Colonic mucosa (tissue), 4 donors: Measurements from ENCODE around the gene ZNFX1. TPM values are rescaled to one million over a fixed set of nuclear protein-coding genes. Genes with fewer than 3 reads are reported as not detected.
A peak's percentile ranks its signal among the peaks of the same experiment; 100 is the strongest.

Source experiments
- DNase-seq: peaks from one replicate; pipeline ENCODE4 v3.0.0-alpha.2; 2020
- H3K27ac ChIP-seq: fragments of 200-600 bp; one replicate; pipeline ENCODE4 v1.8.0; 2021
- H3K27me3 ChIP-seq: fragments of 200-600 bp; one replicate; pipeline ENCODE4 v1.8.0; 2021
- H3K36me3 ChIP-seq: fragments of 200-600 bp; one replicate; pipeline ENCODE4 v1.8.0; 2021
- H3K4me1 ChIP-seq: fragments of 200-600 bp; one replicate; pipeline ENCODE4 v1.8.0; 2021; ENCODE audit warnings: mild to moderate bottlenecking
- H3K4me3 ChIP-seq: fragments of 200-600 bp; one replicate; pipeline ENCODE4 v1.8.0; 2021
- H3K9ac ChIP-seq, 2 donors: one replicate each; pipeline ENCODE4 v1.7.0; 2013; ENCODE audit warnings: control low read depth in 2 of 2, low read depth in 2 of 2, low read length in 2 of 2
- H3K9me3 ChIP-seq: fragments of 200-600 bp; one replicate; pipeline ENCODE4 v1.8.0; 2021
- CTCF ChIP-seq: fragments of 200-600 bp; IDR thresholded peaks from one replicate; pipeline ENCODE4 v1.8.0; 2022; ENCODE audit warnings: antibody characterized with exemption, mild to moderate bottlenecking
- intact Hi-C: fragments of 100-400 bp; cut with DNase I; formaldehyde crosslinking; loops from one replicate; pipeline ENCODE4 v1.14.1; 2022
- total RNA-seq, 2 donors: library from RNA; stranded (reverse); fragmentation: NEBNext Ultra II Directional in 1 of 2; extraction: Animal tissue kit (Norgen Biotek cat#: 25700) in 1 of 2; gene quantifications; one replicate each; pipeline ENCODE4 v1.2.1, GENCODE V29; 2021
- donor health status: healthy.
- donor health status: DM: no; HTN: no; CAD: no.
- donor health status: DM: no; HTN: no; CAD: no.

Gene ZNFX1
- total RNA-seq: 10 to 100 TPM; 22.7 to 26.7 TPM

DNA sequence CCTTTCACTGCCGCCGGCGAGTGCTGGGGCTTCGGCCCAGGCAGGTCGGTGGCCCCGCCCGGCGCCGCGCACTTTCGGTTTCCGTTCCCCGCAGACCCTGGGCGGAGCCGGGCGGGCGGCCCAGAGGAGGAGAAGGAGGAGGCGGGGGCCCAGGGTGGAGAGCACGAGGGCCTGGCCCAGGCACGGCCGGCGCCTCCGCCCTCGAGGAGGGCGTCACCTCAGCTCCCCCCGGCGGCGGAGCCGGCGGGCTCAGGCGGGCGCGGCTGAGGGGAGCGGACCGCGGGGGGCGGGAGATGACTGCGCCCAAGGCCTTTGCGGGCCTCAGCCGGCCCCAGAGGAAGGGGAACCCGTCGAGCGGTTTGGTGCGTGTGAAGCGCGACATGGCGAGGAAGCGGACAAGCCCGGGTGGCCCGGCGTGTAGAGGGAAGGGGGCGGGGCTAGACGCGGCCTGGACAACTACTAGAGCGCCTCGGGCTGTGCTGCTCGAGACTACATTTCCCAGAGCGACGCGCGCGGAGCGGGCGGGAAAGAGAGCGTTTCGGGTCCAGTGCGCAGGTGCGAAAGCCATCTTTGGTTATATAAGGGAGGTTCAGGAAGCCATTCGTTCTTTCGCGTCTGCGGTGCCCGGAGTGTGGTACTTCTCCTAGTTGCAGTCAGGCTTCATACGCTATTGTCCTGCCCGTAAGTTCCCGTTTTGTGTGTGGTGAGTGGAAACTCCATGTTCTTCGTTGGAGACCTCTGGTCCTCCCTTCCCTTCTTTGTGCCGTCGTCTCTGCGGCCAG lies at the start of gene ZNFX1:
Gene ZNFX1, minus strand, starts transcription at position 22 of the 782 bp plus-strand sequence. CDS start 2,218 bp downstream, outside the sequence.
- H3K4me3 ChIP-seq: peak within 1 kb of the TSS; percentile 46
- DNase-seq: peak; percentile 99
- no peak for TF ChIP-seq CTCF
- no peaks in the 10 kb centered on the region for H3K9me3 ChIP-seq
- H3K36me3 ChIP-seq: peaks cover 31% of the 10 kb centered on the region
- no peaks in the 10 kb centered on the region for H3K27me3 ChIP-seq
- peak within 1 kb of the TSS; percentile 96 to 99 for H3K9ac ChIP-seq
- H3K4me1 ChIP-seq: peaks cover 13% of the 10 kb centered on the region
- intact Hi-C loops: no loop called here
- peak within 1 kb of the TSS; percentile 90 for H3K27ac ChIP-seq

DNA sequence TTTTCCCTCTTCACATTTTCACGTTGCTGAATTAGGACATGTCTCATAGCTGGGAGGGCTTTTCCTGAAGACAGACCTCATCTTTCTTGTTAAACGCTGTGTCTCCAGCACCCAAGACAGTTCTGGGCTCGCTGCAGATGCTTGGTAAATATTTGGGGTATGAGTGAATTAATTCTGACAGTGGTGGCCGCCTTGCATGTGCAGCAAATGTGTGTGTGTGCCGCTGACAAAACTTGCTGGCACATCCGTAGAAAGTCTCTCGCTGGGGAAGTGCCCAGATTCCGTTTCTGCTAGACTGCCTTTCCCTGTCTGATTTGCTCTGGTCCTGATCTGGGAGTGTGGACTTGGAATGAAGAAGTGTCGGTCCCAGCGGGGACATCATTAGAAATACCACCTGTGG lies 48.2 kb upstream of the ZNFX1 start:
- no peak for DNase-seq
- TF ChIP-seq CTCF: no peak
- Histone ChIP-seq H3K27ac (no peak overlapping the region), H3K9ac (no peak overlapping the region), H3K4me1 (no peaks in the 10 kb centered on the region), H3K4me3 (no peak overlapping the region), H3K9me3 (no peaks in the 10 kb centered on the region), H3K27me3 (no peaks in the 10 kb centered on the region), H3K36me3 (no peaks in the 10 kb centered on the region)
- intact Hi-C loops: no loop called here

GRCh38 chr20:49324306-49324705 lies 46.4 kb upstream of the ZNFX1 start:
- Histone ChIP-seq H3K27ac (no peak overlapping the region), H3K36me3 (no peaks in the 10 kb centered on the region), H3K4me1 (no peaks in the 10 kb centered on the region), H3K4me3 (no peak overlapping the region), H3K9me3 (no peaks in the 10 kb centered on the region), H3K27me3 (peaks cover 2% of the 10 kb centered on the region), H3K9ac (no peak overlapping the region)
- DNase-seq: no peak
- intact Hi-C loops: no loop called here
- no peak for TF ChIP-seq CTCF

DNA sequence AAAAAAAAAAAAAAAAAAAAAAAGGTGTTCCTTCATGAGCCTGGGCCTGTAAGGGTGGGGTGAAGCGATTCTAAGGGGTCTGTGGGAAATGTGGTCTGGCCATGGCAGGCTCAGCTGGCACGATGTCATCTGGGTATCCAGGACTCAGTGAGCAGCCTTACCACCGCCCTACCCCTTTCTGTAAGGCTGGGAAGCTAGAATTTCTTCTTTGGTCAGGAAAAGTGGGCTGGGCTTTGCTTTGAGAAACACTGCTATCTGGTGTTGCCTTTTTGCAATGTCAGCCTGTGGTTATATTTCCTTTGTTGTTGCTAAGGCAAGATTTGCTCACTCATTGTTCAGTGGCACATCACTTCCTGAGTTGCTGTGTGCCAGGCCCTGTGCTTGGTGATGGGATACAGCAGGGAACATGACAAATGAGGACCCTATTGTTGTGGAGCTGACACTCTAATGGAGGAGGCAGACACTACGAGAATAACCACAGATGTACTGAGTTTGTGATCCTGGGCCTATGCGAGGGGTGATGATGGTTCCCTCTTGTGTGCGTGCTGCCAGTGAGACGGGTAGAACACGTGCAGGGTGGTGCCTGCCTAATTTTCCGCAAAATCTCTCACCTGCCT lies 45.9 kb upstream of the ZNFX1 start:
- Histone ChIP-seq H3K4me3 (no peak overlapping the region), H3K9me3 (no peaks in the 10 kb centered on the region), H3K9ac (no peak overlapping the region), H3K27ac (no peak overlapping the region), H3K4me1 (no peaks in the 10 kb centered on the region), H3K27me3 (peaks cover 8% of the 10 kb centered on the region), H3K36me3 (no peaks in the 10 kb centered on the region)
- intact Hi-C loops: loop anchor here (2.0 kb wide), 1 partner anchor 77 kb away; no protein-coding TSS in a partner anchor
- no peak for DNase-seq
- TF ChIP-seq CTCF: no peak

- Histone ChIP-seq H3K27ac (no peak overlapping the region), H3K4me1 (no peaks in the 10 kb centered on the region), H3K9me3 (no peaks in the 10 kb centered on the region), H3K36me3 (no peaks in the 10 kb centered on the region), H3K4me3 (no peak overlapping the region), H3K27me3 (peaks cover 23% of the 10 kb centered on the region), H3K9ac (no peak overlapping the region)
- no peak for TF ChIP-seq CTCF
- DNase-seq: no peak
- intact Hi-C loops: no loop called here
Measured at GRCh38 chr20:49320460-49320859, 42.6 kb upstream of the ZNFX1 start.
